Measurements from ENCODE around the gene SLC16A7. TPM values are rescaled to one million over a fixed set of nuclear protein-coding genes. Genes with fewer than 3 reads are reported as not detected.
A peak's percentile ranks its signal among the peaks of the same experiment; 100 is the strongest.

The SLC16A7 gene
- 10 to 100 TPM; 18.2 to 71.4 (median 45.0) TPM for total RNA-seq

GRCh38 chr12:59595883-59596540 lies at the start of gene SLC16A7:
Gene SLC16A7, plus strand, starts transcription at chr12:59596029. Its CDS starts 108,773 bp downstream, at chr12:59704802.
- Histone ChIP-seq H3K4me3 (peak within 1 kb of the TSS; percentile 50 to 77), H3K9me3 (no peaks in the 10 kb centered on the region), H3K27me3 (no peaks in the 10 kb centered on the region), H3K36me3 (no peaks in the 10 kb centered on the region), H3K4me1 (peaks cover 0 to 42% (median 0%) of the 10 kb centered on the region in 3 donors), H3K27ac (peak within 1 kb of the TSS; percentile 89 to 99 (median 97))
- ATAC-seq: peak; percentile 83
- TF ChIP-seq POLR2AphosphoS5 (IDR thresholded peaks at IDR 0.05): peak; percentile 83
- peak; percentile 47 for TF ChIP-seq EP300 (IDR thresholded peaks at IDR 0.05)
- peak; percentile 55 to 66 for TF ChIP-seq POLR2A (IDR thresholded peaks at IDR 0.05)
- peak in 1 of 4 experiments; percentile 13 for TF ChIP-seq CTCF (IDR thresholded peaks at IDR 0.05)
- WGBS, 2 donors (ENCODE audit: low coverage in 1 of 2): no CpG with 5 or more reads among the region's 61 CpGs

- no CpG with 5 or more reads among the region's 3 CpGs for WGBS, 2 donors (ENCODE audit: low coverage in 1 of 2)
Measured at GRCh38 chr12:59548930-59549329, 46.9 kb upstream of the SLC16A7 start.

DNA sequence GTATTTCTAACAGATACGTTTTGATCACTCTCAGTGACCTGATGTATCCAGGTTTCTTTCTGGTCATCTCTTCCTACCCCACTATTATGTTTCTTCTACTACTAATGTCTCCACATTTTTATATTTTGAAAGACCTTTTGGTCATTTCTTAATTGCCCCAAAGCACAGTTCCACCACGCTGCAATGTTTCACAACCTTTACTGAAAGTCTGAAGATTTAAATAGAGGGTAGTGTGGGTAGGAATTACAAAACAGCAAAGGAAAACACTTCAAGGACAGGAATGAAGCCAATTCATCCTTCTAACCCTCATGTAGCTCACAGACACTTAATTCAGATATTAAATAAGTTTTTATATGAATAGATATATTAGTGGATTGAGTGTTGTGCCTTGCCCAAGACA lies 36.1 kb upstream of the SLC16A7 start:
- no peak for TF ChIP-seq POLR2AphosphoS5 (IDR thresholded peaks at IDR 0.05)
- TF ChIP-seq EP300 (IDR thresholded peaks at IDR 0.05): no peak
- TF ChIP-seq CTCF (IDR thresholded peaks at IDR 0.05): no peak
- no peak for TF ChIP-seq POLR2A (IDR thresholded peaks at IDR 0.05)
- Histone ChIP-seq H3K4me3 (no peak overlapping the region), H3K27ac (no peak overlapping the region), H3K9me3 (no peaks in the 10 kb centered on the region), H3K36me3 (no peaks in the 10 kb centered on the region), H3K4me1 (no peaks in the 10 kb centered on the region), H3K27me3 (no peaks in the 10 kb centered on the region)
- ATAC-seq: no peak
- 77 to 79% methylated on average over 2 of the region's 2 CpGs for WGBS, 2 donors (ENCODE audit: low coverage in 1 of 2)

More at GRCh38 chr12:59548930-59549329, 46.9 kb upstream of the SLC16A7 start:
- no peak overlapping the region for H3K4me3 ChIP-seq
- no peaks in the 10 kb centered on the region for H3K4me1 ChIP-seq
- ATAC-seq: no peak
- H3K27me3 ChIP-seq: no peaks in the 10 kb centered on the region
- no peaks in the 10 kb centered on the region for H3K36me3 ChIP-seq
- H3K27ac ChIP-seq: no peak overlapping the region
- H3K9me3 ChIP-seq: no peaks in the 10 kb centered on the region
- TF ChIP-seq POLR2A (IDR thresholded peaks at IDR 0.05) (no peak), CTCF (IDR thresholded peaks at IDR 0.05) (no peak), EP300 (IDR thresholded peaks at IDR 0.05) (no peak), POLR2AphosphoS5 (IDR thresholded peaks at IDR 0.05) (no peak)

GRCh38 chr12:59570145-59570544 lies 25.7 kb upstream of the SLC16A7 start:
- no peak for ATAC-seq
- WGBS, 2 donors (ENCODE audit: low coverage in 1 of 2): 77 to 82% methylated on average over 2 to 5 of the region's 5 CpGs
- Histone ChIP-seq H3K9me3 (no peaks in the 10 kb centered on the region), H3K4me1 (no peaks in the 10 kb centered on the region), H3K27ac (no peak overlapping the region), H3K36me3 (no peaks in the 10 kb centered on the region), H3K27me3 (no peaks in the 10 kb centered on the region), H3K4me3 (no peak overlapping the region)
- no peak for TF ChIP-seq EP300 (IDR thresholded peaks at IDR 0.05)
- TF ChIP-seq POLR2A (IDR thresholded peaks at IDR 0.05): no peak
- no peak for TF ChIP-seq CTCF (IDR thresholded peaks at IDR 0.05)
- TF ChIP-seq POLR2AphosphoS5 (IDR thresholded peaks at IDR 0.05): no peak

- Histone ChIP-seq H3K4me3 (no peak overlapping the region), H3K9me3 (no peaks in the 10 kb centered on the region), H3K27ac (no peak overlapping the region), H3K27me3 (no peaks in the 10 kb centered on the region), H3K4me1 (no peaks in the 10 kb centered on the region), H3K36me3 (no peaks in the 10 kb centered on the region)
- TF ChIP-seq CTCF (IDR thresholded peaks at IDR 0.05) (no peak), POLR2AphosphoS5 (IDR thresholded peaks at IDR 0.05) (no peak), POLR2A (IDR thresholded peaks at IDR 0.05) (no peak), EP300 (IDR thresholded peaks at IDR 0.05) (no peak)
- no peak for ATAC-seq
Measured at GRCh38 chr12:59574406-59574805, 21.4 kb upstream of the SLC16A7 start.
